Left ventricle myocardium inferior (tissue), 1 donor: ENCODE results near the gene FGFBP1. TPM values are rescaled to one million over a fixed set of nuclear protein-coding genes. Genes with fewer than 3 reads are reported as not detected.

Source experiments
- DNase-seq: peaks from one replicate; pipeline ENCODE4 v3.0.0-alpha.2; 2020
- H3K27ac ChIP-seq: fragments of 200-600 bp; replicated peaks from 2 replicates; pipeline ENCODE4 v1.8.0; 2021
- H3K27me3 ChIP-seq: fragments of 200-600 bp; 2 replicates; pipeline ENCODE4 v1.8.0; 2021; ENCODE audit warnings: low read depth
- H3K36me3 ChIP-seq: fragments of 200-600 bp; 2 replicates; pipeline ENCODE4 v1.8.0; 2021
- H3K4me1 ChIP-seq: fragments of 200-600 bp; 2 replicates; pipeline ENCODE4 v1.8.0; 2021
- H3K4me3 ChIP-seq: fragments of 200-600 bp; 2 replicates; pipeline ENCODE4 v1.8.0; 2021; ENCODE audit warnings: mild to moderate bottlenecking, moderate library complexity
- H3K9me3 ChIP-seq: fragments of 200-600 bp; replicated peaks from 2 replicates; pipeline ENCODE4 v1.8.0; 2021
- intact Hi-C: fragments of 100-400 bp; cut with micrococcal nuclease; formaldehyde crosslinking; loops from one replicate; pipeline ENCODE4 v1.11.0; 2022
- total RNA-seq: library from RNA; stranded (reverse); fragmentation: NEBNext Ultra II Directional; extraction: Animal tissue kit (Norgen Biotek cat#: 25700); gene quantifications from one replicate; pipeline ENCODE4 v1.2.1, GENCODE V29; 2021
- TF ChIP-seq, protein P1 (sequence below): fragments of 200-600 bp; IDR thresholded peaks from 2 replicates; pipeline ENCODE4 v1.8.0; 2021; ENCODE audit warnings: antibody characterized with exemption, mild to moderate bottlenecking, borderline replicate concordance
- donor health status: DM: no; HTN: yes; CAD: no; lungs with severe emphysema.

The FGFBP1 gene
- total RNA-seq, 1 donor from 2014 or later, result not detected

DNA sequence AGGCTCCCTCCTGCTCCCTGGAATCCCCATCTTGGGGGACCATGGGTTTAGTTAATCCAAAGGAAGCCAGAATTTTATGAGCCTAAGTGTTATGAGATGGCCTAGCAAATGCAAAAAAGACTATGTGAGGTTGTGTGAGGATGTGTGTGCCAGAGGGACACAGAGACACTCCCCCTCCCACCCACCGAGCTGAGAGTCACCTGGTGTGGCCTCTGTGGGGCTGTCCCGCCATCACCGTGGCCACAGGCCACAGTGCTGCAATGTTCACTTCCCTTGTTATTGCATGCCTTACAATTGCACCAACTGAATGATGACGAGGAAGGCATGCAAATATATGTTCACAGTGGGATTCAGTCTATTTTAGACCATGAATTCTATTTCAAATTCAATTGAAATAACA is 25.0 kb upstream of the FGFBP1 start:
- intact Hi-C loops, result no loop called here

DNA sequence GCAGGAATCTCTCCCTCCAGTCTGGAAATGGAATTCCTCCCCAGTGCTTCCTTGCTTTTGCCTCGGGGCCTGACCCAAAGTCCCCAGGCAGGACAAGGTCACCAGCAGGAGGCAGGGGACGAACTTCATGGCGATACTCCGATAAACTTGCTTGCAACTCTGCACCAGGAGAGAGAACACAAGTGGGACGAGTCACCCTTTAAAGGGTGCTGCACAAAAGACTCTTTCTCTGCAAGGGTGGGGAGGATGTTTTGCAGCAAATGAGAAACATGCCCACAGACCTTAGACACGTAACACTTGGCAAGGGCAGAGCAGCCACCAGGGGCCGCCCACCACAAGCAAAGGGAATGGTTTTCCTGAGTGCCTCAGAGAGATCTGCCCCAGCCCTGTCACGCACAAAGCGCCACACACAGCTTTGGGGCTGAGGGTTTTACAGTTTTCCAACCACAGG is 24.5 kb upstream of the FGFBP1 start, which contains the start of gene FGFBP2:
FGFBP2 (minus strand) TSS at position 175 of the 451 bp plus-strand sequence; CDS start at position 129, 46 bp downstream.
- H3K4me1 ChIP-seq, result peaks cover 8% of the 10 kb centered on the region
- DNase-seq, result peak; percentile 39
- H3K27me3 ChIP-seq, result peaks cover 2% of the 10 kb centered on the region
- no peak within 1 kb of the TSS for H3K27ac ChIP-seq
- H3K4me3 ChIP-seq, result no peak within 1 kb of the TSS
- intact Hi-C loops, result no loop called here
- H3K9me3 ChIP-seq, result peaks cover 6% of the 10 kb centered on the region
- no peaks in the 10 kb centered on the region for H3K36me3 ChIP-seq
- TF ChIP-seq, protein P1, sequence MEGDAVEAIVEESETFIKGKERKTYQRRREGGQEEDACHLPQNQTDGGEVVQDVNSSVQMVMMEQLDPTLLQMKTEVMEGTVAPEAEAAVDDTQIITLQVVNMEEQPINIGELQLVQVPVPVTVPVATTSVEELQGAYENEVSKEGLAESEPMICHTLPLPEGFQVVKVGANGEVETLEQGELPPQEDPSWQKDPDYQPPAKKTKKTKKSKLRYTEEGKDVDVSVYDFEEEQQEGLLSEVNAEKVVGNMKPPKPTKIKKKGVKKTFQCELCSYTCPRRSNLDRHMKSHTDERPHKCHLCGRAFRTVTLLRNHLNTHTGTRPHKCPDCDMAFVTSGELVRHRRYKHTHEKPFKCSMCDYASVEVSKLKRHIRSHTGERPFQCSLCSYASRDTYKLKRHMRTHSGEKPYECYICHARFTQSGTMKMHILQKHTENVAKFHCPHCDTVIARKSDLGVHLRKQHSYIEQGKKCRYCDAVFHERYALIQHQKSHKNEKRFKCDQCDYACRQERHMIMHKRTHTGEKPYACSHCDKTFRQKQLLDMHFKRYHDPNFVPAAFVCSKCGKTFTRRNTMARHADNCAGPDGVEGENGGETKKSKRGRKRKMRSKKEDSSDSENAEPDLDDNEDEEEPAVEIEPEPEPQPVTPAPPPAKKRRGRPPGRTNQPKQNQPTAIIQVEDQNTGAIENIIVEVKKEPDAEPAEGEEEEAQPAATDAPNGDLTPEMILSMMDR, result peak; percentile 57

More for the DNA sequence above, 25.0 kb upstream of the FGFBP1 start:
- H3K4me3 ChIP-seq, result no peak overlapping the region
- no peak overlapping the region for H3K27ac ChIP-seq
- TF ChIP-seq, protein P1, result no peak
- H3K4me1 ChIP-seq, result peaks cover 8% of the 10 kb centered on the region
- H3K36me3 ChIP-seq, result peaks cover under 1% of the 10 kb centered on the region
- no peaks in the 10 kb centered on the region for H3K27me3 ChIP-seq
- peaks cover 6% of the 10 kb centered on the region for H3K9me3 ChIP-seq
- no peak for DNase-seq

DNA sequence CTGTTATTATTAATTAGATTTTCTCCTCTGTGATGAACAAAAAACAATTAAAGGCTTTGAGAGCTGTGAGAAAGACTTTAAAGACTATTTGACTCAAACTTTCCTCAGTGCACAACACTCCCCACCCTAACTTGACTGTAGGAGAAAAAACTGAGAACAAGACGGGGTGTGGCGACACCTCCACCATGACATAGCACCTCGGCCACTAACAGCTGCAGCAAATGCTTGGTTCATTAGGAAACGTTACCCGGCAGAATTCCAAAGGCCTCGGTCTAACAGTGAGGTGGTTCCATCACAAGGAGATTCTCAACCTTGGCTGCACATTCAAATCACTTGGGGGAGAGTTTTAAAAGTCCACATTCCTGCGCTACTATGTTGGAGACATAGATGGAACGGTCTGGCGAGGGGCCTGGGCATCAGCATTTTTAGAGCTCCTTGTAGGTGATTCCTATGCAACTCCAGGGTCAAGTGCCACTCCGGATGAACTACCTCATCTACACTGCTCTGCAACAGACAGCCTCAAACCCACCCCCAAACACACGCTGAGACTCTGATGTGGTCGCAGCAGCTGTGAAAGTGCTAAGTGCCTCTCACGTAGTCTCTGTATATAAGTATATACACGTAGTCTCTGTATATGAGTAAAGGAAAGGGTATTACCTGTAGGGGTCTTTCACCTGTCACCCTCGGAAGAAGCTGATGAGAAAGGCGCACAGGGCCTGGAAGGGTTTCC is 23.4 kb upstream of the FGFBP1 start:
- H3K4me1 ChIP-seq, result peaks cover 8% of the 10 kb centered on the region
- H3K27me3 ChIP-seq, result peaks cover 7% of the 10 kb centered on the region
- H3K27ac ChIP-seq, result no peak overlapping the region
- intact Hi-C loops, result no loop called here
- no peaks in the 10 kb centered on the region for H3K36me3 ChIP-seq
- no peak overlapping the region for H3K4me3 ChIP-seq
- DNase-seq, result no peak
- TF ChIP-seq, protein P1, result no peak
- peaks cover 6% of the 10 kb centered on the region for H3K9me3 ChIP-seq

DNA sequence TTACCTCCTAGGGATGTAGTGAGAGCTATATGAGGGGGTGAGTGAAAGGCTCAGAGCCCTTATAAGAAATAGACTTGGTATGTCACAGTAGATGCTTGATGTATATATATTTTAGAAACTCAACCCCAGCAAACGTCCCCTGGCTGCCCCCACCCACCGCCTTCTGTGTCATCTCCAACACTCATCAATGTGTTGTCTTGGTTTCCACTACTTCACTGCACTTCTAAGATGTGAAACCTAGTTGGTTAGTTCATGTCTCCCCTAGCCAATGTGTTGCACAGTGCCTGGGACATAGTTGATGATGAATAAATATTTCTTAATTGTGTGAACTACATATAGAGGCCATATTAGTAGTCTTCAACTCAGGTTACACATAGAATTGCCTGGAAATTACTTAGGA is 20.0 kb upstream of the FGFBP1 start:
- no peaks in the 10 kb centered on the region for H3K9me3 ChIP-seq
- intact Hi-C loops, result loop anchor here (5.0 to 10.0 kb wide), 2 partner anchors 154 to 226 kb away; no protein-coding TSS in a partner anchor
- TF ChIP-seq, protein P1, result no peak
- H3K36me3 ChIP-seq, result no peaks in the 10 kb centered on the region
- peaks cover 8% of the 10 kb centered on the region for H3K4me1 ChIP-seq
- H3K27me3 ChIP-seq, result peaks cover 7% of the 10 kb centered on the region
- DNase-seq, result no peak
- no peak overlapping the region for H3K4me3 ChIP-seq
- H3K27ac ChIP-seq, result no peak overlapping the region

DNA sequence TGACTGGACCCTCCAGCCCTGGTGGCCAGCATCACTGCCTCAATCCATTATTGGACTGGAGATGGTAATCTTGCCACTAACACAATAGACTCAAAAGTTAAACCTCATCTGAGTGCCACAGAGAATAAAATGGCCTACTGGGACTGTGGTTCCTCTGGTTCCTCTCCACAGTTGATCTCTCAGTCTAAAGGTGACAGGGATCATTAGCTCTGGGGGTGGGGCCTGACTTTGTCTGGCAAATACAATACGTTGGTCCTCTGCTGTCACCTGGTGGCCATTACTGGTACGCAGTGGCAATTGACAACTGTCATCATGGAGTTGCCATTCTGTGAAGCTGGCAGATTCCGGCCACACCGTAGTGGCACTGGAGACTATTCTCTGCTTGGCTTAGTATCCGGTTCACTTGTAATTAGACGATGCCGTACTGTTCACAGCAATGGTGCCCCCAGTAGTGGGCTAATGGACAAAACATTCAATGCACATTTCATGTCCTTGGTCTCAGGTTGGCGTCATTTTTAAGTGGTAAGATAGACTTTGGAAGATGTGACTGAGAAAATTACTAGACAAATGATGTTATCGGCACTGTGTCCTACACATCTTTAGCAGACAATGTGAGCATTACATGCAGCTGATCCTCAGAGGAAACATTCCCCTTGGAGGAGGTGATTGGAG is 17.8 kb upstream of the FGFBP1 start:
- no peaks in the 10 kb centered on the region for H3K9me3 ChIP-seq
- no peak overlapping the region for H3K4me3 ChIP-seq
- peaks cover 7% of the 10 kb centered on the region for H3K27me3 ChIP-seq
- no peaks in the 10 kb centered on the region for H3K4me1 ChIP-seq
- TF ChIP-seq, protein P1, result peak; percentile 89
- no peaks in the 10 kb centered on the region for H3K36me3 ChIP-seq
- H3K27ac ChIP-seq, result no peak overlapping the region
- intact Hi-C loops, result loop anchor here (5.0 to 10.0 kb wide), 2 partner anchors 152 to 224 kb away; no protein-coding TSS in a partner anchor
- DNase-seq, result peak; percentile 66
